ENCODE data around the gene ARPC5. TPM values are rescaled to one million over a fixed set of nuclear protein-coding genes. Genes with fewer than 3 reads are reported as not detected.

Gene ARPC5
- 115 and 187 TPM in 2 replicates for total RNA-seq

DNA sequence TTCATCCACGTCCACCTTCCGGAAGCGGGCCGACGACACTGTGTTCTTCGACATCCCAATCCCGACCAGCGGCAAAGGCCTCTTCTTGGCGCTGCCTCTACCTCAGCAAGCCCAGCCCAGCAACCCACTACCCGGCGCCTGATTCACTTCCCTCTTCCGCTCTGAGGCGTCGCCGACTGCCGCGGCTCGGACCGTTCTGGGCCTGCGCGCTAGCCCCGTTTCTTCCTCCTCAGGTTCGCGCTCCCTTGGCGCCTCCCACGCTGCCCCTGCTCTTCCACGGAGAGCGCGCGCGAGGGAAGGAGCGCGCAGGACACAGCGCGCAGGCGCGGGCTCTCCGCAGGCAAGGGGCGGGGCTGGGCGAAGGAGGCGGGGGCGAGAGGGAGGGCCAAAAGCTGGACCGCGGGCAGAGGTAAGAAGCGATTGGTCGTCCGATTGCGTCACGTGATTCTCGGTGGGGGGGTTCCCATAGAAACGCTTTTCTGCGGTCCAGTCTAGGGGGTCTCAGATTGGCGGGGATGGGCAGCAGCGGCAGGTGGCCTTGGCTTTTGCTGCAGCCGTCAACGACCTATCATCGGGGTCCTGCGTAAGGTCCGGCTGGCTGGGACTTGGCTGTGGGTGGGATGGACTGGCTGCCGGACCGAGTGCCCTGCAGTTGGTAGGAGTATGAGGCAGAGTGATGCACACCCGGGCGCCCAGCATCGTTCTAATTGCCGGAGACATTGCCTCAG is at the start of gene ARPC5:
TSS of gene ARPC5 (minus strand) at position 178 of the 728 bp plus-strand sequence. CDS start at position 54, 124 bp downstream.

DNA sequence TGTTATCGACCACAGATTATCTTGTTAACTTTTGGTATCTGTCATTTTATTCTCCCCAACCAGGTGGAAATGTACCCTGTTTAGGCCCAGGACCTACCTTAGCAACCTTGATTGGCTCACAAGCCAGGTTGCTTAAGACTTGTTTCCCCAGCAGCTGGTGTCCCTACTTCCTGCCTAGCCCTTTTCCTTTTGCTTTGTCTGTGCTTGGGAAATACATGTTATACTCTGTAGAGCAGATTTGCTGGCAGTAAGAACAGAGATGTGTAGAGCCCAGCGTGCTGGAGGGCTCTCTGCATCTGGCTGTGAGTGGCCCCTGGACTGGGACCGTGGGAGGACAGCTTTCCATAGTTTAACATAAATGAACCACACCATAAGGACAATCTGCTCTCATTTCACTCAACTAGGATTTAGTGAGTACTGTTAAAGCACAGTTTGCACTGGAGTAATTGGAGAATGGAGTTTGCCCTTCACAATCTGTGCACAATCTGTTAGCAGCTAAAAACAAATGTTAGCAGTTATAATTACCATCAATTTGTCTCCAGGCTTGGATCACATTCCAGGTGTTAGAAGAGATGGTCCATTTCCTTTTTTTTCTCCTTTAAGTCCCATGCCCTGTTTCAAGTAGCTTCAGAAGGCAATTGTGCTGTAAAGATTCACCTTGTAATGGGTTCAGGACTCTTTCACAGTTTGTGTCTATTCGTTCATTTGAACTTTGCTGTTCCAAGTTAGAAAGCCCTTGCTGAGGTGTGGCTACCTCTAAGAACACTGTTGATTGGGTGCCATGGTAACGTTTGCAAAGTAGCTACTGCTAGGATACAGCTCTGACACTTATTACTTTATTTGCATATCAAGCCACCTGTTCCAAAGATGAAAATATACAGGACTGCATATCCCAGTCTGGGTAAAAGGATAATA is 17.2 kb upstream of the ARPC5 start, which contains the start of gene APOBEC4:
TSS of gene APOBEC4 (minus strand) at position 770 of the 915 bp plus-strand sequence. CDS start 4,535 bp downstream, outside the sequence.

DNA sequence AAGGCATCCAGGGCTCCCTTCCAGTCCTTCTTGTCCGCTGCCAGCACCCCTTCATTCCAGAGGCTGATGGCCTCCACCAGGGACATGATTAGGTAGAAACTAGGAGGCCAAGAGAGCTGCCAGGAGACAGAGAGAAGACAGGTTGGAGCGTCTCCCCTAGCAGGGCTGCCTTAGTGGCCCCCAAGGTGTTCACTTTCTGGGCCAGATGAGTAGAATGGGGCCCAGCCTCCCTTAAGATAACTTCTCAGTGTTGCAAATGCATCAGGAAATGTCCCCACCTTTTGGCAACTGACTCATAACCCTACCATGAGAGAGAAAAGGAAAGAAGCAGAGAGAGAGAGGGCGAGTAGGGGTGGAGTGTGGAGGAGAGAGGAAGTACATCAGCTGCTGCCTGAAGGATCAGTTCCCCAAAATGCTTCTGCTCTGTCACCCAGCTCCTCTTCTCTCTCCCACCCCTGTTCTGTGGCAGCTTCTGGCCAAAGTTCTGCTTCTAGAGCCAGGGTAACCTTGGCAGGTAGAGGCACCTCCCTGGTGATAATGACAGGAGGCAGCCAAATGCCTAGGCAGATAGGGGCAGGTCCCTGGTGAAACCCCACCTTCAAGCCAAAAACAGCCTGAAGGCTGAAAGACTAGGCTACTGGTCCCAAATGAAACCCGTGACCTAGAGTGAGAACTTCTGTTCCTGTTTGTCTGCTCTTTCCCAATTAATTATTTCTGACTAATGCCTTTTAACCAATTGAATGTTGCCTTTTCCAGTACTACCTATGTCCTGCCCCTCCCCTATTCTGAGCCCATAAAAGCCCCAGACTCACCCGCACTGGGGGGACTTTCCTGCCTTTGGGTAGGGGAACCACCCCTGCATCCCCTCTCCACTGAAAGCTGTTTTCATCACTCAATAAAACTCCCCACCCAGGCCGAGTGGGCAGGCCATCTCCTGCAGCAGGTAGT is 45.1 kb downstream of the ARPC5 start, which contains the start of gene NCF2:
TSS of gene NCF2 (minus strand) at position 216 of the 948 bp plus-strand sequence. CDS start at position 86, 130 bp downstream.

Other genes with a start within 250 kb of the ARPC5 start
- 0.33 and 0.34 TPM in 2 replicates for gene NMNAT2, start 217.4 kb downstream of the ARPC5 start, total RNA-seq
- gene SMG7, start 163.3 kb downstream of the ARPC5 start, total RNA-seq = 12.5 and 16.2 TPM in 2 replicates
- gene NCF2, start 45.3 kb downstream of the ARPC5 start, total RNA-seq = under 0.01 TPM in 1 of 2 replicates, not detected in the other
- gene APOBEC4, start 17.5 kb upstream of the ARPC5 start, total RNA-seq = not detected in 2 replicates
- gene RGL1, start 169.3 kb upstream of the ARPC5 start, total RNA-seq = 17.7 and 39.5 TPM in 2 replicates

All from dermis lymphatic vessel endothelial cell (primary cell).